ENCODE results near the gene ADH7.

The ADH7 gene

GRCh38 chr4:99383833-99384392 lies 51.2 kb downstream of the ADH7 start:
- Histone ChIP-seq H3K27ac (ENCODE audit: extremely low read depth, low read depth, low read length) (no peak overlapping the region), H3K9me3 (ENCODE audit: control insufficient read depth, insufficient read depth, low read depth, low read length) (no peaks in the 10 kb centered on the region), H3K36me3 (ENCODE audit: control insufficient read depth in 2 of 2, insufficient read depth in 1 of 2, low read length in 2 of 2) (no peaks in the 10 kb centered on the region), H3K4me3 (ENCODE audit: low read depth, low read length) (no peak overlapping the region), H3K4me1 (ENCODE audit: control insufficient read depth, insufficient read depth, low read length) (no peaks in the 10 kb centered on the region)
- POLR2A ChIA-PET: no interaction called here
- CTCF ChIA-PET: no interaction called here
- TF ChIP-seq SP2 (tag by site-specific recombination; IDR thresholded peaks at IDR 0.05) (no peak), ZNF341 (tag by site-specific recombination; IDR thresholded peaks at IDR 0.05; ENCODE audit: low read depth) (no peak), ZNF670 (tag by site-specific recombination; IDR thresholded peaks at IDR 0.05; ENCODE audit: low read depth) (no peak)

GRCh38 chr4:99383399-99383798 lies 51.7 kb downstream of the ADH7 start:
- Histone ChIP-seq H3K4me1 (ENCODE audit: control insufficient read depth, insufficient read depth, low read length) (no peaks in the 10 kb centered on the region), H3K36me3 (ENCODE audit: control insufficient read depth in 2 of 2, insufficient read depth in 1 of 2, low read length in 2 of 2) (no peaks in the 10 kb centered on the region), H3K9me3 (ENCODE audit: control insufficient read depth, insufficient read depth, low read depth, low read length) (no peaks in the 10 kb centered on the region), H3K4me3 (ENCODE audit: low read depth, low read length) (no peak overlapping the region), H3K27ac (ENCODE audit: extremely low read depth, low read depth, low read length) (no peak overlapping the region)
- TF ChIP-seq ZNF830 (tag by site-specific recombination; IDR thresholded peaks at IDR 0.05; ENCODE audit: low read depth) (no peak), ZNF10 (tag by site-specific recombination; IDR thresholded peaks at IDR 0.05) (no peak), ZNF18 (tag by site-specific recombination; IDR thresholded peaks at IDR 0.05) (no peak), ZNF610 (tag by site-specific recombination; IDR thresholded peaks at IDR 0.05; ENCODE audit: borderline replicate concordance) (no peak), ZNF639 (tag by site-specific recombination; IDR thresholded peaks at IDR 0.05) (no peak), ZNF600 (tag by site-specific recombination; IDR thresholded peaks at IDR 0.05) (no peak), KLF8 (tag by site-specific recombination; IDR thresholded peaks at IDR 0.05) (no peak), TCF7L2 (IDR thresholded peaks at IDR 0.05; ENCODE audit: borderline replicate concordance, low read depth, low read length) (no peak), ZNF16 (tag by site-specific recombination; IDR thresholded peaks at IDR 0.05; ENCODE audit: low read depth) (no peak), ZNF2 (tag by site-specific recombination; IDR thresholded peaks at IDR 0.05) (no peak), ZEB2 (tag by site-specific recombination; IDR thresholded peaks at IDR 0.05) (no peak), ZNF510 (tag by site-specific recombination; IDR thresholded peaks at IDR 0.05; ENCODE audit: insufficient replicate concordance) (no peak), INSM2 (tag by site-specific recombination; IDR thresholded peaks at IDR 0.05) (no peak), SETDB1 (IDR thresholded peaks at IDR 0.05; ENCODE audit: insufficient read length, low read length) (no peak), ZNF280D (tag by site-specific recombination; IDR thresholded peaks at IDR 0.05) (no peak), ZNF654 (tag by site-specific recombination; IDR thresholded peaks at IDR 0.05; ENCODE audit: low read depth) (no peak), PATZ1 (tag by site-specific recombination; IDR thresholded peaks at IDR 0.05) (no peak), ZBTB20 (tag by site-specific recombination; IDR thresholded peaks at IDR 0.05) (no peak), ZNF155 (tag by site-specific recombination; IDR thresholded peaks at IDR 0.05) (no peak), ZFP37 (tag by site-specific recombination; IDR thresholded peaks at IDR 0.05) (no peak)
- ChIA-PET POLR2A (no interaction called here), CTCF (no interaction called here)
